ENCODE data around the gene SYNDIG1. TPM values are rescaled to one million over a fixed set of nuclear protein-coding genes. Genes with fewer than 3 reads are reported as not detected.

The SYNDIG1 gene
- total RNA-seq, 1 experiment from 2014 or later, result not detected

DNA sequence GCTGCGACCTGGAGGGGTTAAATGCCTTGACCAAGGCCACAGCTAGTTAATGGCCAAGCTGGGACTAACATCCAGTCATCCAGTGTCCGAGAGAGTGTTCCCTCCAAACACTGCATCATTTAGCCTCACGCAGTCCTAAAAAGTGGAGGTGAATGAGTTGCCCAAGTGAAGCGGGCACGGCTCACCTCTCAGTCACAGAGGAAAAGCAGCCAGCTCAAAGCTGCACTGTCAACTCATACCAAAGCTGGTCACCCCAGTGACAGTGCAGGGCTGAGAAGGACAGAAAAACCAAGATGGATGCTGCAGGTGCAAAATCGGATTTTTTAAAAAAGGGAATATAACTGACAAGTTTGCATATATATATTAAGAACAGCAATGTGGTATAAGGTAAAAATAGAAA lies 168.5 kb downstream of the SYNDIG1 start:
- Mint-ChIP-seq H3K4me3 (ENCODE audit: unreplicated experiment) (no peak overlapping the region), H3K36me3 (ENCODE audit: insufficient read depth, unreplicated experiment) (no peaks in the 10 kb centered on the region), H3K9me3 (ENCODE audit: unreplicated experiment) (no peaks in the 10 kb centered on the region), H3K27ac (ENCODE audit: unreplicated experiment) (no peak overlapping the region), H3K27me3 (ENCODE audit: insufficient read depth, unreplicated experiment) (peaks cover 10% of the 10 kb centered on the region), H3K4me1 (ENCODE audit: low read depth, unreplicated experiment) (no peaks in the 10 kb centered on the region)
- CTCF ChIA-PET, result no interaction called here
- BruUV-seq (replicated peaks), result no TSS peak
- no peak for DNase-seq
- H3K36me3 ChIP-seq (ENCODE audit: control insufficient read depth, insufficient read depth, low read length), result no peaks in the 10 kb centered on the region
- POLR2A ChIA-PET, result no interaction called here
- H3K4me3 ChIP-seq (ENCODE audit: low read depth, low read length), result no peak overlapping the region
- H3K4me1 ChIP-seq, result no peaks in the 10 kb centered on the region
- TF ChIP-seq, protein P1, sequence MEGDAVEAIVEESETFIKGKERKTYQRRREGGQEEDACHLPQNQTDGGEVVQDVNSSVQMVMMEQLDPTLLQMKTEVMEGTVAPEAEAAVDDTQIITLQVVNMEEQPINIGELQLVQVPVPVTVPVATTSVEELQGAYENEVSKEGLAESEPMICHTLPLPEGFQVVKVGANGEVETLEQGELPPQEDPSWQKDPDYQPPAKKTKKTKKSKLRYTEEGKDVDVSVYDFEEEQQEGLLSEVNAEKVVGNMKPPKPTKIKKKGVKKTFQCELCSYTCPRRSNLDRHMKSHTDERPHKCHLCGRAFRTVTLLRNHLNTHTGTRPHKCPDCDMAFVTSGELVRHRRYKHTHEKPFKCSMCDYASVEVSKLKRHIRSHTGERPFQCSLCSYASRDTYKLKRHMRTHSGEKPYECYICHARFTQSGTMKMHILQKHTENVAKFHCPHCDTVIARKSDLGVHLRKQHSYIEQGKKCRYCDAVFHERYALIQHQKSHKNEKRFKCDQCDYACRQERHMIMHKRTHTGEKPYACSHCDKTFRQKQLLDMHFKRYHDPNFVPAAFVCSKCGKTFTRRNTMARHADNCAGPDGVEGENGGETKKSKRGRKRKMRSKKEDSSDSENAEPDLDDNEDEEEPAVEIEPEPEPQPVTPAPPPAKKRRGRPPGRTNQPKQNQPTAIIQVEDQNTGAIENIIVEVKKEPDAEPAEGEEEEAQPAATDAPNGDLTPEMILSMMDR (IDR thresholded peaks at IDR 0.05; ENCODE audit: insufficient read depth in 1 of 2, low read depth in 1 of 2, low read length in 1 of 2, severe bottlenecking in 1 of 2, unreplicated experiment in 1 of 2), result no peak
- no peaks in the 10 kb centered on the region; the same call in 1 of the 2 replicates for H3K27me3 ChIP-seq (replicated peaks; ENCODE audit: control insufficient read depth, insufficient read depth, low read length)
- intact Hi-C loops (cut with micrococcal nuclease; ENCODE audit: unreplicated experiment), result no loop called here
- no peaks in the 10 kb centered on the region for H3K9me3 ChIP-seq

DNA sequence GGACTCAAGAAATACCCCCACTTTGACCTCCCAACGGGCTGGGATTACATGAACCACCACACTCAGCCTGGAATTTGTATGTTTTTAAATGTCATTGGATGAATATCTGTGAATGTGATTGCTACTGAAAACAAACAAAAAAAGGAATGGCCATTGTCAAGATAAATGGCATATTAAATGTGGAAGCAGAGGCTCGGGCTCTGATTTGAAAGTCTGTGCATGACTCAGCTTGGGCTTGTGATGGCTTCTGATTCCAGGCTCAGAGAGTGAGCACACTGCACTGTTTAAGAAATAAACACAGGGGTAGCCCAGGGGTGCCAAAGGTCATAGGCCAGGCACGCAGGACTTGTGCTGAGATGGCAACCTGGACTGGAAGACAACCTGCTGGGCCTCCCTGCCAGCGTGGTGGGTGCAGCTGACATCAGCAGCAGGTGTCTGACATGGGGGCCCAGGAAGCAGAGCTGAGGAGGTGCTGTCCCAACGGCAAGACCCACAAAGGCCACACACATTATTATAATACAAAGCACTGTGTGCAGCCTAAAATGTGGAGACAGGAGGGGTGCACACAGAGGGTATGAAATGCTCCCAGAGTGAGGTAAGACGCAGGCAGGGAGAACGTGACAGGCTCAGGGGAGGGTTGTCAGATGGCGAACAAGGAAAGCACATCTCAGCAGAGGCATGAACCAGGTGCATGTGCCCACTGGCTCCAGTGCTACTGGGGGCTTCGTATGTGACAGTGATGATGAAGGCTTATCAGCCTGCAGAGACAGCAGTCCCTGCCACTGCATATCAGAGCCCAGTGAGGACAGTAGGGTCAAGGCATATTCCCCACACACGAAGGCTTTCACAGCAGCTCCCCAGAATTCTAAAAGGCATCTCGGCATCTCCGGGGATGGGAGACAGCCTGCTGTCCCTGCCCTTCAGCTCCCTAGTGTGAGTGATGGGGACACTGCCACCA lies 169.4 kb downstream of the SYNDIG1 start:
- DNase-seq, result no peak
- H3K27me3 Mint-ChIP-seq (ENCODE audit: insufficient read depth, unreplicated experiment), result peaks cover 12% of the 10 kb centered on the region
- H3K9me3 ChIP-seq, result no peaks in the 10 kb centered on the region
- intact Hi-C loops (cut with micrococcal nuclease; ENCODE audit: unreplicated experiment), result no loop called here
- no peaks in the 10 kb centered on the region for H3K4me1 Mint-ChIP-seq (ENCODE audit: low read depth, unreplicated experiment)
- no peak overlapping the region for H3K4me3 ChIP-seq (ENCODE audit: low read depth, low read length)
- H3K36me3 ChIP-seq (ENCODE audit: control insufficient read depth, insufficient read depth, low read length), result no peaks in the 10 kb centered on the region
- POLR2A ChIA-PET, result no interaction called here
- no TSS peak for BruUV-seq (replicated peaks)
- H3K27ac Mint-ChIP-seq (ENCODE audit: unreplicated experiment), result no peak overlapping the region
- H3K36me3 Mint-ChIP-seq (ENCODE audit: insufficient read depth, unreplicated experiment), result no peaks in the 10 kb centered on the region
- H3K4me1 ChIP-seq, result no peaks in the 10 kb centered on the region
- no peaks in the 10 kb centered on the region for H3K9me3 Mint-ChIP-seq (ENCODE audit: unreplicated experiment)
- TF ChIP-seq, protein P1 (IDR thresholded peaks at IDR 0.05; ENCODE audit: insufficient read depth in 1 of 2, low read depth in 1 of 2, low read length in 1 of 2, severe bottlenecking in 1 of 2, unreplicated experiment in 1 of 2), result no peak
- CTCF ChIA-PET, result no interaction called here
- H3K4me3 Mint-ChIP-seq (ENCODE audit: unreplicated experiment), result no peak overlapping the region
- no peaks in the 10 kb centered on the region; the same call in 1 of the 2 replicates for H3K27me3 ChIP-seq (replicated peaks; ENCODE audit: control insufficient read depth, insufficient read depth, low read length)

DNA sequence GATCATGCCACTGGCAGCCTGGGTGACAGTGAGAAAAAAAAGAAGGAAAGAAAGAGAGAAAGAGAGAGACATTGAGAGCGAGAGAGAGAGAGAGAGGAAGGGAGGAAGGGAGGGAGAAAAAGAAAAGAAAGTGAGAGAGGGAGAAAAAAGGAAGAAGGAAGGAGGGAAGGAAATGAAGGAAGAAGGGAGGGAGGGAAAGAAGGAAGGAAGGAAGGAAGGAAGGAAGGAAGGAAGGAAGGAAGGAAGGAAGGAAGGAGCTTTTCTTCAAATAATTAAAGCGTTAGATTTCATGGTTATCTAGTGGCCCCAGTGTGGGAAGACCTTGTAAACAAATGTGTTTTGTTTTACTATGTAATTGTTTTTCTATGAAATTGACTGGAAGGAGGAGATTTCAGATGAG lies 170.8 kb downstream of the SYNDIG1 start:
- CTCF ChIA-PET, result no interaction called here
- Mint-ChIP-seq H3K27ac (ENCODE audit: unreplicated experiment) (no peak overlapping the region), H3K4me3 (ENCODE audit: unreplicated experiment) (no peak overlapping the region), H3K27me3 (ENCODE audit: insufficient read depth, unreplicated experiment) (peaks cover 12% of the 10 kb centered on the region), H3K9me3 (ENCODE audit: unreplicated experiment) (no peaks in the 10 kb centered on the region), H3K36me3 (ENCODE audit: insufficient read depth, unreplicated experiment) (no peaks in the 10 kb centered on the region), H3K4me1 (ENCODE audit: low read depth, unreplicated experiment) (no peaks in the 10 kb centered on the region)
- no peak overlapping the region for H3K4me3 ChIP-seq (ENCODE audit: low read depth, low read length)
- DNase-seq, result no peak
- H3K27me3 ChIP-seq (replicated peaks; ENCODE audit: control insufficient read depth, insufficient read depth, low read length), result no peaks in the 10 kb centered on the region; the same call in 1 of the 2 replicates
- H3K9me3 ChIP-seq, result no peaks in the 10 kb centered on the region
- TF ChIP-seq, protein P1 (IDR thresholded peaks at IDR 0.05; ENCODE audit: insufficient read depth in 1 of 2, low read depth in 1 of 2, low read length in 1 of 2, severe bottlenecking in 1 of 2, unreplicated experiment in 1 of 2), result no peak
- intact Hi-C loops (cut with micrococcal nuclease; ENCODE audit: unreplicated experiment), result no loop called here
- H3K4me1 ChIP-seq, result no peaks in the 10 kb centered on the region
- H3K36me3 ChIP-seq (ENCODE audit: control insufficient read depth, insufficient read depth, low read length), result no peaks in the 10 kb centered on the region
- POLR2A ChIA-PET, result no interaction called here
- BruUV-seq (replicated peaks), result no TSS peak
